Cardiac muscle cell (in vitro differentiated cells and primary cell): ENCODE results near the gene ERBB4. TPM values are rescaled to one million over a fixed set of nuclear protein-coding genes. Genes with fewer than 3 reads are reported as not detected.

Experiments used
- DNase-seq, 2 donors: peaks; one replicate each; pipeline versions ENCODE4 v3.0.0 to v3.0.0-alpha.2; 2010 to 2017; ENCODE audit warnings: low read depth in 1 of 2, low spot score in 1 of 2
- H3K27ac ChIP-seq: fragments of 200-600 bp; sonication (generic); 2 replicates; pipeline ENCODE4 v1.5.1; 2016
- H3K27me3 ChIP-seq: fragments of 200-600 bp; sonication (generic); 2 replicates; pipeline ENCODE4 v1.6.0; 2016; ENCODE audit warnings: control low read depth
- H3K36me3 ChIP-seq: fragments of 200-600 bp; sonication (generic); 2 replicates; pipeline ENCODE4 v1.5.1; 2016; ENCODE audit warnings: control low read depth
- H3K4me1 ChIP-seq: fragments of 200-600 bp; sonication (generic); 2 replicates; pipeline ENCODE4 v1.8.1; 2017; ENCODE audit warnings: low read depth, mild to moderate bottlenecking, mixed run types
- H3K4me3 ChIP-seq: fragments of 200-600 bp; sonication (generic); 2 replicates; pipeline ENCODE4 v1.5.1; 2016; ENCODE audit warnings: mild to moderate bottlenecking
- H3K9me3 ChIP-seq: fragments of 200-600 bp; sonication (generic); 2 replicates; pipeline ENCODE4 v1.5.1; 2017; ENCODE audit warnings: low read depth, mild to moderate bottlenecking, control low read depth
- CTCF ChIP-seq: IDR thresholded peaks from 2 replicates; pipeline ENCODE4 v1.5.1; 2012; ENCODE audit warnings: low read depth, mild to moderate bottlenecking, low read length
- polyA plus RNA-seq: library from polyadenylated mRNA; unstranded; fragments of >200 nt; fragmentation: Nextera tagmentation; extraction: Ambion mirVana; gene quantifications from 2 replicates; pipeline ENCODE4 v1.2.1, GENCODE V29; 2016
- total RNA-seq: library from RNA; depleted of rRNA; stranded (reverse); fragments of >200 nt; gene quantifications from 2 replicates; pipeline ENCODE4 v1.2.3, GENCODE V29; 2016

Gene ERBB4
- total and polyA plus RNA-seq, 2 experiments from 2014 or later = 38.1 to 42.1 TPM

DNA sequence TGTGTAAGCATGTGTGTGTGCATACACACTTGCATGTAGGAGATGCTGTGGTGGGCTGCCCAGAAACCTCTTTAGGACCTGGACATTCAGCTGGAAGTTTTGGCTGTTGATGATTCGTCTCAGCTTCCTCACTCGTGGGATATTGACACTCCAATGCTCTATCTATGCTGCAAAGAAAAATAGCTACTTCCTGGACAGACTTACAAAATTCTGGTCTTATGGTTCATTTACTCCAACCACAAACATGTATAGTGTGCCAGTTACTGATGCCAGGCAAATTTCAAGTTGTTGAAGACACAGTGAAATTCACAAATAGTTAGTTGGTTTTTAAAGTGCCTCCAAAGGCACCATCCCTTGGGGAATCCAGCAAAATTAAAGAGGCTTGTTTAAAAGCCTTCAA is 1099.6 kb downstream of the ERBB4 start:
- no peak for DNase-seq
- Histone ChIP-seq H3K4me1 (no peaks in the 10 kb centered on the region), H3K9me3 (no peaks in the 10 kb centered on the region), H3K36me3 (no peaks in the 10 kb centered on the region), H3K4me3 (no peak overlapping the region), H3K27me3 (no peaks in the 10 kb centered on the region), H3K27ac (no peak overlapping the region)
- no peak for TF ChIP-seq CTCF

DNA sequence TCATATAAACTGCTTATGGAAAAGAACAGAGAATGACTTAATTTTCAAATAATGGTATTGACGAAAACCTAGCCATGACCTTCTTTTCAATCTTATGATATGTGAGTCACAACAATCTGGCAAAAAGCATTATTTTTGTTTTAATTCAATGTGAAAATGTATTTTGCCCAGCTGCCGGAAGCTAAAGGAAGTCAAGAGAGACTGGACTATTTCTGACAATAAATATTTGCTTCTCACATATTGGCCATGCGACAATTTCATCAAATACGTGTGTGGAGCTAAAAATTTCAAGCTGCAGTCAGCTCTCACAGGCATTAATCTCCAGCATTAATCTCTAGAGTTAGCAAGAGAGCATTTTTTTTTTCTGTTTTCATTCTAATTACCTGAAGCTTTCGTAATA is 1101.2 kb downstream of the ERBB4 start:
- Histone ChIP-seq H3K27ac (no peak overlapping the region), H3K27me3 (no peaks in the 10 kb centered on the region), H3K4me3 (no peak overlapping the region), H3K9me3 (no peaks in the 10 kb centered on the region), H3K4me1 (no peaks in the 10 kb centered on the region), H3K36me3 (no peaks in the 10 kb centered on the region)
- no peak for TF ChIP-seq CTCF
- no peak for DNase-seq

DNA sequence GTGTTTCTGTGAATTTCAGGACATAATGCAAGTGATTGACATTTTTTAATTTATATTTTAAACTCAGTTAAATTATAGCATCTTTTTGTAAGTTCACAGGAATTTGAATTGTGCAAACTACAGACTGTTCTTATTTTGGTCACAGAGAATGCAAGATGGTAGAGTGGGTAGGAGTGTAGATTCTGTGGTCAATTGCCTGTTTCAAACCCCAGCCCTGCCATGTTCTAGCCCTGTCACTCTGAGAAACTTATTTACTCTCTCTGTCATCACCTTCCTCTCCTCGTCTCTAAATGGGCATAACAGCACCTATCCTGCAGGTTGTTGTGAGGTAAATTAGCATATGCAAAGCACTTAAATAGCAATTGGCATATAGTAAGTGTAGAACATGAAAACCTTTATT is 1102.4 kb downstream of the ERBB4 start:
- TF ChIP-seq CTCF = no peak
- Histone ChIP-seq H3K4me1 (no peaks in the 10 kb centered on the region), H3K27ac (no peak overlapping the region), H3K9me3 (no peaks in the 10 kb centered on the region), H3K4me3 (no peak overlapping the region), H3K36me3 (no peaks in the 10 kb centered on the region), H3K27me3 (no peaks in the 10 kb centered on the region)
- no peak for DNase-seq

- TF ChIP-seq CTCF = no peak
- no peaks in the 10 kb centered on the region for H3K4me1 ChIP-seq
- no peaks in the 10 kb centered on the region for H3K36me3 ChIP-seq
- peak in 1 of 2 donors; percentile 35 for DNase-seq
- no peaks in the 10 kb centered on the region for H3K27me3 ChIP-seq
- H3K4me3 ChIP-seq = no peak overlapping the region
- H3K27ac ChIP-seq = peak overlapping the region; percentile 1
- H3K9me3 ChIP-seq = no peaks in the 10 kb centered on the region
Measured at GRCh38 chr2:211435331-211435730, 1103.3 kb downstream of the ERBB4 start.

DNA sequence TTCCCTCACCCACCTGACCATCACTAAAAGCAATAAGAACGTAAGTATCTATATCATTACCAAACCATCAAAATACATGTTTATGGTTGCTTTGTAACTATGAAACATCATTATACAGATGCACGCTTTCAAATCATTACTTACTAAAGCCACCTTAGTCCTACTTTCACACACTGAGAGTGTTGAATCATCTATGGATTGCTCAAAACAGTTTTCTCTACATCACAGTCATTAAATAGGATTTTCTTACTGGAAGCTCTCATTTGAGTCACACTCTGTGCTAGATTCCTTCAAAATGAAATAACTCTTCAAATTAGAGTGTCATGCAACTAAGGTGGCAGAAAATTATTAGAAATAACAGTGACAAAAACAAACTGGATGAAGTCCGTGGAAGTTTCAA is 1103.8 kb downstream of the ERBB4 start:
- no peaks in the 10 kb centered on the region for H3K27me3 ChIP-seq
- H3K9me3 ChIP-seq = no peaks in the 10 kb centered on the region
- H3K4me1 ChIP-seq = no peaks in the 10 kb centered on the region
- TF ChIP-seq CTCF = no peak
- no peaks in the 10 kb centered on the region for H3K36me3 ChIP-seq
- peak overlapping the region; percentile 1 for H3K27ac ChIP-seq
- no peak overlapping the region for H3K4me3 ChIP-seq
- DNase-seq = no peak
